Hair follicle dermal papilla cell (primary cell): ENCODE data around the gene PRR14L. TPM values are rescaled to one million over a fixed set of nuclear protein-coding genes. Genes with fewer than 3 reads are reported as not detected.

Experiments
- small RNA-seq: library from RNA; depleted of rRNA; stranded (forward); fragments of <200 nt; gene quantifications from one replicate; pipeline ENCODE3, GENCODE V24; 2012
- total RNA-seq: library from RNA; depleted of rRNA; stranded (reverse); fragments of >200 nt; gene quantifications from 2 replicates; pipeline ENCODE4 v1.2.3, GENCODE V29; 2012

Gene PRR14L
- 23.7 and 24.4 TPM in 2 replicates for total RNA-seq

GRCh38 chr22:31749636-31750364, at the start of gene PRR14L:
PRR14L (minus strand) TSS chr22:31750132; CDS start chr22:31738860, 11,272 bp downstream.

DNA sequence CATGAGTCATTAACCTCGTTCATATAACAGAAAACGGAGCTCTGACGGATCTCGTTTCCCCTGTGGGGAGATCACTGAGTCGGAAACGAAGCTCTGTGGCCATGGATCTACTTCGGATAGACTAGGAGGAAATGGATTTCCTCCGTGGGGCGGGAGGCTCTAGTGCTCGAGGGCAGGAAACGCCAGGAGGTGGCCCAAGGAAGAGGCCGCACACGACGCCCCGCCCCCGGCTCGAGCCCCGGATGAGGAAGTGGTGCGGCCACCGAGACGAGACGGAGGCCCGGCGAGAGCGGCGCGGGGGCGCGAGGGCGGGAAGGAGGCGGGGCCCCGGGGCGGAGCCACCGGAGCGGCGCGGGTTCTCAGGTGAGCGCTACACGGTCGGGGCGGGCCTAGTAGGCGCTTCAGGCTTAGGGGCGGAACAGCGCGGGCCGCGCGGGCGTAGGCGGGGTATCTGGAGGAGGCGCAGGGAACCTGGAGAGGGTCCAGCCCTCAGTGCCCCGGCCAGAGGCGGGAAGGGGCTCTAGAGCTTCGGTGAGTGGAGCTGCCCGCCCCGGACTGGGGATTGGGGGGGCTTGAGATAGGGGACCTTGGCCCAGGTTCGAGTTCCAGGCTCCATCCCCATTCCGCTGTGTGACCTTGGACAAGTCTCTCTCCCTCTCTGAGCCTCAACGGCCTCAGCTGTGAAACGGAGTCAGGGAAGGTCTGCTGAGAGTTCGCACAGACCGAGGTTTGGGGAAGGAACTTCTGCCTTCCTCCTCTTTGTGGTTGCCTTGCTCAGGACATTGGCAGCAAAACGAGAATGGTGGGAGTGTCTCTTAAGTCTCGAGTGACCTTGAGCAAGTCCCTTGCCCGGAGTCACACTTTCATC, 3.9 kb upstream of the PRR14L start, which contains the start of gene DEPDC5:
DEPDC5 (plus strand) TSS at position 386 of the 868 bp plus-strand sequence. CDS start 903 bp downstream, outside the sequence.

DNA sequence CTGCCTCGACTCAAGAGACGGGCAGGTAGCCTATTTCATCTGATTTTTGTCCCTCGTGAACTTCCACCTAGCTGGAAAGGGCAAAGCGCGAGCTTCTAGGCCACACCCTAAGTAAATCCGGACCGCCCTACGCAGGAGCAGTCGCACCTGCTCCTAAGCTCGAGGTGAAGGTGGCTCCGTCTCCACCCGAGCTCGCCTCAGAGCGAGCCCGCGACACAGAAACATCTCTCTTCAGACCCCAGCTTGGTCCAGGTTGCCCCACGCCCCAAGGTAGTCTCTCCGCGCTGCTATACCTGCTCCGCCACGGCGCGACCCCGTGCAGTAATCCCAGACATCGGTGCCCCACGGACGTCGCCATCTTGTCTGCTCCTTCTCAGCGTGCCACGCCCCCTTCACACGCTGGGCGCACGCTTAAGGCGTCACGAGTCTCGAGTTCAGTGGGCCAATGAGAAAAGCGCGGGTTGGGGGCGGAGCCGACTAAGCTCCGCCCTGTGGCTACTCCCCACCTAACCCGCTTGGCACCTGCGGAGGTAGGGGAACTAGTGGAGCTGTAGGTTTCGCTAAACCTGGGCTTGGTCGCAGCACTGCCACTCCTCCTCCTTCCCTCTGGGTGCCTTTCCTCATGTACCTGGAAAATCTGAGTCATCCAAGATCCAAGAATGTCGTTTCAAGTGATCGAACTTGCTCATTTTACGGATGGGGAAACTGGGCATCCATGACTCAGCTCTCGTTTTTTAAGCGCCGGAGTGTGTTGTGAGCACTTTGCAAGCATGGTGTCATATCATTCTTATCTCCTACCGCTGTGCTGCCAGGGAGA, 87.9 kb downstream of the PRR14L start, which contains the start of gene PISD:
PISD (minus strand) TSS at position 365 of the 817 bp plus-strand sequence; CDS start at position 358, 7 bp downstream.

Small RNA genes lying within 50 kb of the gene (small RNA-seq; reads per million reads assigned to genes)
- not detected for gene RN7SL20P

Other genes starting within 250 kb of the PRR14L start
- 34.1 and 39.0 TPM in 2 replicates for gene PISD, start 87.9 kb downstream of the PRR14L start, total RNA-seq
- gene DEPDC5, start 3.9 kb upstream of the PRR14L start, total RNA-seq: 14.0 and 14.1 TPM in 2 replicates
- gene YWHAH, start 194.4 kb upstream of the PRR14L start, total RNA-seq: 92.8 and 117 TPM in 2 replicates